ENCODE data around the gene FEZ2.

The FEZ2 gene

DNA sequence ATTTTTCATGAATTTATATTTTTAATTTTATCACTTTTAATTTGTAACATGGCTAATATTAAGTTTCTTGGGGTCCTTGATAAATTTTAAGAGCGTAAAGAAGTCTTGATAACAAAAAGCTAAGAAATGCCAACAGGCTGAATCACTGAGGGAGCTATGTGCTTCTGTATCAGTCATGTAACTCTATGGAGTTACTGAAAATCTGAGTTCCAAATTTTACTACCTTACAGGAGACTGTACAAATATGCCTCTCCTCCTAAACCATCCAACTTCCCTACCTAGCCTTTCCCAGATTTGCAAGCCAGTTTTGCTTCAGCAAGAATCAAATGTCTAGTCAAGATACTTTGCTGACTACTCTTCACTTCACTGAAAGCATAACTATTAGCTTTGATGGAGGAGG lies 35.7 kb downstream of the FEZ2 start:
- no peak for DNase-seq (ENCODE audit: low read depth in 2 of 2, low spot score in 1 of 2)

DNA sequence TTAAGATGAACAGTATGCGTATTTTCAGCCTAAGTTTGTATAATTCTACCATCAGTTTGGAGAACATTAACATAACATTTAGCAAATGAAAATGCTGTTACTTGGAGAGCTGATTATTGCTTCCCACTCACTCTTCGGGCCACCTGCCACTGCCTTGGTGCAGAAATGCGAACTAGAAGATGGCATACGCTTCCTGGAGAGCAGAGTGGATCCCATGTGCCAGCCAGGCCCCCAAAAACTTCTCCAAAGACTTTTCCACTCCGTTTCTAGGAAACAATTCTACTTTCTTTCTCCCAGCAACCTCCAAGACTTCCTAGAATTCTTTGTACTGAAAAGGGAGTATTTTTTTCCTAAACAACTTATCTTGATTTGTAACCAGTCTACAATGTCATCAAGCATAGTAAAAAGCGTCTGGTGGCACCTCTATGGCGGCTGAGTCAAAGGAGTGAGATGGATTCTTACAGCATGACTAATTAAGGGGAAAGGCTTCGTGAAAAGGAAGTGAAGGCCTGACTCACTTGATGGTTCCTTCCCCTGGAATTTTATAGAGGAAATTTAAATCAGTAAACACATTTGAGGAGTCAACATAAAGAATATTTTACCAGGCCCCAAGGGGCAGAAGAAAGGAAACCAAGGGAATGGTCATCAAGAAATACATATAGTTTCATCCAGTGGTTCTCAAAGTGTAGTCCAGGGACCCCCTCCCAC lies 36.6 kb downstream of the FEZ2 start:
- DNase-seq (ENCODE audit: low read depth in 2 of 2, low spot score in 1 of 2): no peak

DNA sequence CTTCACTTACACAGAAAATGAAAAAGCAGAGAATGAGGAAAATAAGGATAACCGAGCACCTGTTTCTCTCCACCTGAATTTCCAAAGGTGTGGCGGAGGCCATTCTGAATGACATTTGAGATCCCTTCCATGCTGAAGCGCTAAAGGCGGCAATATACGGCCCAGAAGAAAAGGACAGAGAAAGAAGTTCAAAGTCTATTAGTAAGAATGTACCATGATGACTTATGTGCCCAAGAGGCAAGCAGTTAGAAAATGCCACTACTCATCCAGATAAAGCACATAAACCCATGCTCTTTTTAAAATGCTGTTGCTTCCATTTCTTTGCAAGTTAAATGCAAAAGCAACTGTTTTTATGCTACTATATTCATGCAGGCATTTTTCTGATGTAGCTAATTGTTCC lies 37.2 kb downstream of the FEZ2 start:
- no peak for DNase-seq (ENCODE audit: low read depth in 2 of 2, low spot score in 1 of 2)

DNA sequence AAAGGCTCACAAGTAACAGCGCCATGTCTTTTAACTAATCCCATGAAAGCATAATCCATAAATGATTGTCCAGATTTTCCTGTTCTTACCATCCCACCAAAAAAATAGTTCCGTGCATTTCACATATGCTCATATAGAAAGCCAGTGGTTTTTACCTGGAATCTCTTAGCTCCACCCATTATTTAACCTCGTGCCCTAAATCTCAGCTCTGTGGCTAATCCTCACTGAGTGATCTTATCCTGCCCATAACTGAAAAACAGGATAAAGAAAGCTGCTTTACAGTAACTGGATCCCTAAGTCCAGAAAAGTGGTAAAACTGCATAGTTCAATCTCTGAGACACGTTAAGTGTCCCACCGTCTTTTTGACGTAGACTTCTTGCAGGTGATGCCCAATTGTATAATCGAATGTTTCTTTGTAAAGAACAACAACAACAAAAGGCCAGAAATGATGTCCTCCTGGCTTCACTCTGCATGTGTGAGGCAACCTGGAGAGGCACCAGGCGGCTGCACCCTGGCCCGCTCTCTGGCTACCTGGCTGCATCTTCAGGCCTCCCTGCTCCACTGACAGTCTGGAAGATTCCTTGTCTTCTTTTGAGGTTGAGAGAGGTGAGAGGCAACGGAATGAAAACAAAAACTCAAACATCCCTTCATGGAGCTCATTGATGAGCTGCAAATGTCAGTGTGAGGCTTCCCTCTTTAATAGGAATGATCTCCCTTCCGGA lies 38.6 kb downstream of the FEZ2 start:
- DNase-seq (ENCODE audit: low read depth in 2 of 2, low spot score in 1 of 2): no peak

DNA sequence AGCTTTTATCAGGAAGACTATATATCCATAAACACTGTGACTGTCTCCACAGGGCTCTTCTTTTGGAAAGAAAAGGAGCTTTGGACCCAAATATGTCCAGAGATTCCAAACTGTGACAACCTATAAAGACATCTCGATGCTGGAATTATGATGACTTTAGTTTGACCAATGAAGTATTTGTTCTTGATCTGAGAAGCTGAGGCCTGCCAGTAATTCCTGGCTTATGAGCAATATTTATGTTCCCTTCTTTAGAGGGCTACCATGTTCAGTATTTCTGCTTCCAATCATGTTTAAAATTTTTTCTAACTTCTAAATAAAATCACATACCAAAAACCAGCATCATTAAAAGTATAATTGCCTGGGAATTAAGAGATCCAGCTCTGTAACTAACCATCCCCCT lies 41.1 kb downstream of the FEZ2 start:
- DNase-seq (ENCODE audit: low read depth in 2 of 2, low spot score in 1 of 2): no peak

- no peak for DNase-seq (ENCODE audit: low read depth in 2 of 2, low spot score in 1 of 2)
Measured at GRCh38 chr2:36555789-36556188, 42.2 kb downstream of the FEZ2 start.

GRCh38 chr2:36554531-36554930 lies 43.4 kb downstream of the FEZ2 start:
- DNase-seq (ENCODE audit: low read depth in 2 of 2, low spot score in 1 of 2): no peak

DNA sequence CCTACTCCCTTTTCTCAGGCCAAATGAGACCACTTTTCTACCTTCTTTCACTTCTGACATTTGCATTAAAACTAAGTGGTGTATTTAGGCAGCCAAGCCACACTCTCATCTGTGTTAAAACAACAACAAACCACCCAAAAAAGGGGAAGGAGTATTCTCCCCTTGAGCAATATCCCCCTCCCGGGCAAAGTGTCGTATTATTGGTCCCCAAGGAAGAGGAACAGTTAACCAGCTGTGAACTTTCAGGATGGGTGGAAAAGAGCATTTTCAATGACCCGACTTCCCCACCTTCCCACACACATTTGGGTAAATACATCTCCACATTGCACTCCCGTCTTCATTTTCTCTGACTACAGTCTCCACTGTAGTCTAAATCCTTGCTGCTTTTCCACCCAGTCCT lies 44.3 kb downstream of the FEZ2 start:
- DNase-seq (ENCODE audit: low read depth in 2 of 2, low spot score in 1 of 2): no peak

DNA sequence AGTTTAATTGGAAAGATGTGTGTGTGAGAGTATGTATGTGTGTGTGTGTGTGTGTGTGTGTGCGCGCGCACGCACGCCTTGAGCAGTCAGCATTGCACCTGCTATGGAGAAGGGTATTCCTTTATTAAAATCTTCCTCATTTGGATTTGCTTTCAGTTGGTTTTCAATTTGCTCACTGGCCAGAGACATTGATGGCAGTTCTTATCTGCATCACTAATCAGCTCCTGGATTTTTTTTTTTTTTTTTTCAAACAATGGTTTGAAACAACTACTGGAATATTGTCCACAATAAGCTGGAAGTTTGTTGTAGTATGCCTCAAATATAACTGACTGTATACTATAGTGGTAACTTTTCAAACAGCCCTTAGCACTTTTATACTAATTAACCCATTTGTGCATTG lies 48.0 kb downstream of the FEZ2 start:
- no peak for DNase-seq (ENCODE audit: low read depth in 2 of 2, low spot score in 1 of 2)

GRCh38 chr2:36549165-36549574 lies 48.8 kb downstream of the FEZ2 start:
- DNase-seq (ENCODE audit: low read depth in 2 of 2, low spot score in 1 of 2): no peak

DNA sequence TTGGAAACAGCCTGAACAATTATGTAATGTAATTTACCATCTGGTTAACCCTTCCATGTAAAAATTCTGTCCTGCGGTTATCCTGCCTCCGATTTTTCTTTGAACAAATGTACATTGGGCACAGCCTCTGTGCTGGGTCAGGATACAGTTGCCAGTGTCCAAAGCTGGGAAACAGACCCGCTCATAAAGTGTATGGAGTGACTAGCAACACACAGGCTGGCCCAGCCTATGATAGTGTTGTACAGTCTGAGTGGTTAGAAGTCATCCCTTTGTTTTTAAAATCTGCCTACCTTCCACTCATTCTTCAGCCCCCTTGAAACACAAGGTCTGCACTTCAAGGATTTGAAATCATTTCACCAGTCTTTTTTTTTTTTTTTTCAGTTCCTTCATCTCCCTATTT lies 50.1 kb downstream of the FEZ2 start:
- DNase-seq (ENCODE audit: low read depth in 2 of 2, low spot score in 1 of 2): no peak

DNA sequence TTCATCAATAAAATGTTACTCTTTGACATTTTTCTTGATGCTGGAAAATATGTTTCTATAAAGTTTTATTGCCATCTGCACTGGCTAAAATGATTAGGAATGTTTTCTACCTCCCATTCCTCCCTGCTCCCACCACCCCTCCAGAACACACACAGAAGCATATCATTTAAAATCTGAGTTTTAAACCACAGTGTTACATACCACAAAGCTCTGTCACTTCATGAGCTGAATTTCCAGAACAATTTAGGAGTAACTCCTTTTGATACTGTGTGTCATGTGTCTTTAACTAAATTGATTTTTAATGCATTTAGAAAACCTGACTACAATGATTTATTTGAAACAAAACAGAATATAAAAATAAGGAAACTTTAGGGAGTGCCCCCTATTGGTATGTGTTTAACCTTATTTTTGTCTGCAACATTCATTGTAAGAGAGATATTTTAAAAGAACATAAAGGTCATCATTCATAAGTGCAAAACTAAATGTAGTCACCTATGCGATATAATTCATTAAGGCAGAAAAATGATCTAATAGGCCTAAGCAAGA lies 52.0 kb downstream of the FEZ2 start:
- DNase-seq (ENCODE audit: low read depth in 2 of 2, low spot score in 1 of 2): no peak

DNA sequence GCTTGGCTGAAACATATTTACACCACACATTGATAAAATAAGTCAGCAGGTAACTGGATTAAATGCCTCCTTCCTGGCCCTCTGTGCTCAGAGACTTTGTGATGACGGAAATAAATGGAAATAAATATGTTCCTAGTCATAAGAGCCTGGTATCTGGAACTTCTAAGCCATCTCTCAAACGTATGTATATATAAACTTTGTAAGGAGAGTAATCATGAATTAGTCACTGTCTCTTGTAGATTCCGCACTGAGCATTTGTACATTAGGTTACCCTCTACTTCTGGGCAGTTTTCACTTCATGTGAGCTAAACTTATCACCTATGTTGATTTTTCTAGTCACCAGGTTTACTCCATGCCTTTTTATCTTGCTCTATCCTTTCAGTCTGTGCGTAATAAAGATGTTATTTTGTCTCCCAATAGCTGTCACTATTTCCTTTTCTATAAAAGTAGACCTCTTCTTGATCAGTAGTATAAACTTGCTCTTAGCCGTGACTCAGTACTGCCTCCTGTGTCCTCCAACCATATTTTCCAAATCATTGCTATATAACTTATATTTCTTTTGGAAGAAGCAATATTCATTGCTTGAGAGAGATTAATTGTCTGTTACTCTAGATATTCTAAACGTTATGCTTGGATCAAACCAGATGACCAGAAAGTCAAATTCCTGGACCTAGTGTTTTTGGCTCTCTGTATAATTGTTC lies 53.2 kb downstream of the FEZ2 start:
- DNase-seq (ENCODE audit: low read depth in 2 of 2, low spot score in 1 of 2): no peak

- no peak for DNase-seq (ENCODE audit: low read depth in 2 of 2, low spot score in 1 of 2)
Measured at GRCh38 chr2:36541891-36542595, 55.9 kb downstream of the FEZ2 start.

- no peak for DNase-seq (ENCODE audit: low read depth in 2 of 2, low spot score in 1 of 2)
Measured at GRCh38 chr2:36540986-36541754, 56.8 kb downstream of the FEZ2 start.

- no peak for DNase-seq (ENCODE audit: low read depth in 2 of 2, low spot score in 1 of 2)
Measured at GRCh38 chr2:36539631-36540030, 58.3 kb downstream of the FEZ2 start.

DNA sequence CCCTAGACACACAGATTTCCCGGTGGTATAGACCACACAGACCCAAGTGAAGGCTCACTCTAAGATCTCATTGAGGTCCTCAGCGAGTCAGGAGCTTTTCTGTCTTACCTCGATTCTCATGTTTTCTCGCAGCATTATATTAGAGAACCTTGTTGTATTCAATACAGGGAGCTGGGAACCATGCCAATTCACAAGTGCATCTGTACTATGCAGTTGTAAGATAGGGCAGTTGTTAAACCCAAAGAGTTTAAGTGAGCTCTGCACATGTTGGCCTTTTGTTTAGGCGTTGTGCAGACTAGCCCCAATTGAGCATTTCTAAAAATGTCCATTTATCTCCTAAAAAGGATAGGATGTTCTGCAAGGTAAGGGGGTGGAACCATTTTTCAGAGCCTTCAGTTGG lies 59.6 kb downstream of the FEZ2 start:
- no peak for DNase-seq (ENCODE audit: low read depth in 2 of 2, low spot score in 1 of 2)

- DNase-seq (ENCODE audit: low read depth in 2 of 2, low spot score in 1 of 2): no peak
Measured at GRCh38 chr2:36536776-36537175, 61.2 kb downstream of the FEZ2 start.

GRCh38 chr2:36535099-36535498 lies 62.9 kb downstream of the FEZ2 start:
- no peak for DNase-seq (ENCODE audit: low read depth in 2 of 2, low spot score in 1 of 2)

DNA sequence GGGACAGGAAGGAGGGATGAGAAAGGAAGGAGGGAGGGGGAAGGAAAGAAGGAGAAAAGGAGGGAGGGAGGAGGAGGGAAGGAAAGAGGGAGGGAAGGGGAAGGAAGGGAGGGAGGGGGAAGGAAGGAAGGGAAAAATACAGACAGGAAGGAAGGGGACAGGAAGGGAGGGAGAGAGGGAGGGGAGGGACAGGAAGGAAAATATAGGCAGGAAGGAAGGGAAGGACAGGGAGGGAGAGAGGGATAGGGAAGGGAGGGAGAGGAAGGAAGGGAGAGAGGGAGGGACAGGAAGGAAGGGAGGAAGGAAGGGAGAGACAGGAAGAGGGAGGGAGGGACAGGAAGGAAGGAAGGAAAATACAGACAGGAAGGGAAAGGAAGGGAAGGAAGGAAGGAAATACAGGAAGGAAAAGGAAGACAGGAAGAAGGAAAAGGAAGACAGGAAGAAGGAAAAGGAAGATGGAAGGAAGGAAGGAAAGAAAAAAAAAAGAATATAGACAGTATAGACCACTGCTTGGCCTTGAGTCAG lies 63.6 kb downstream of the FEZ2 start:
- no peak for DNase-seq (ENCODE audit: low read depth in 2 of 2, low spot score in 1 of 2)

Data from stimulated activated CD8-positive, alpha-beta memory T cell treated with anti-CD3 and anti-CD28 coated beads, Interleukin-4, amount 100 ng/mL, for 1 hour (primary cell).